IPS-NIHi11 (cell line): ENCODE measurements around the gene LPCAT1.
A peak's percentile ranks its signal among the peaks of the same experiment; 100 is the strongest.
"Not testable (repeated sequence)": the region's sequence is repeated elsewhere in the genome, so short reads cannot be mapped to it uniquely, and the experiment has no call there.

Experiments
- DNase-seq: peaks from one replicate; pipeline ENCODE4 v3.0.0; 2012; ENCODE audit warnings: mixed read lengths, low spot score

LPCAT1 gene

GRCh38 chr5:1480217-1480616 is 43.5 kb downstream of the LPCAT1 start:
- no peak for DNase-seq

- DNase-seq = peak; percentile 88
Observed at GRCh38 chr5:1479581-1480188, 44.1 kb downstream of the LPCAT1 start.

- DNase-seq = no peak
Observed at GRCh38 chr5:1479066-1479465, 44.7 kb downstream of the LPCAT1 start.

- DNase-seq = no peak
Observed at GRCh38 chr5:1478271-1479035, 45.3 kb downstream of the LPCAT1 start.

- DNase-seq = no peak
Observed at GRCh38 chr5:1477341-1477740, 46.4 kb downstream of the LPCAT1 start.

GRCh38 chr5:1476967-1477310 is 46.8 kb downstream of the LPCAT1 start:
- no peak for DNase-seq

GRCh38 chr5:1476181-1476966 is 47.4 kb downstream of the LPCAT1 start:
- no peak for DNase-seq

GRCh38 chr5:1475544-1475900 is 48.2 kb downstream of the LPCAT1 start:
- DNase-seq = not testable (repeated sequence)

- DNase-seq = no peak
Observed at GRCh38 chr5:1474866-1475543, 48.8 kb downstream of the LPCAT1 start.

- no peak for DNase-seq
Observed at GRCh38 chr5:1474183-1474839, 49.4 kb downstream of the LPCAT1 start.

GRCh38 chr5:1473746-1474145 is 50.0 kb downstream of the LPCAT1 start:
- no peak for DNase-seq

GRCh38 chr5:1472964-1473628 is 50.7 kb downstream of the LPCAT1 start:
- no peak for DNase-seq

GRCh38 chr5:1471997-1472963 is 51.5 kb downstream of the LPCAT1 start:
- no peak for DNase-seq

GRCh38 chr5:1471240-1471853 is 52.4 kb downstream of the LPCAT1 start:
- DNase-seq = no peak

GRCh38 chr5:1470762-1471211 is 53.0 kb downstream of the LPCAT1 start:
- no peak for DNase-seq

GRCh38 chr5:1468629-1469527 is 54.9 kb downstream of the LPCAT1 start:
- DNase-seq = peak; percentile 6

- peak; percentile 87 for DNase-seq
Observed at GRCh38 chr5:1468247-1468612, 55.5 kb downstream of the LPCAT1 start.

GRCh38 chr5:1467341-1468246 is 56.2 kb downstream of the LPCAT1 start:
- DNase-seq = no peak
